ENCODE measurements around the gene ANO1. TPM values are rescaled to one million over a fixed set of nuclear protein-coding genes. Genes with fewer than 3 reads are reported as not detected.

ANO1 gene
- total and polyA plus RNA-seq, 2 of the 8 experiments (the other 6 are each of a cell fraction or from before 2014, with no cell fraction given) = 4.7 to 5.0 TPM

DNA sequence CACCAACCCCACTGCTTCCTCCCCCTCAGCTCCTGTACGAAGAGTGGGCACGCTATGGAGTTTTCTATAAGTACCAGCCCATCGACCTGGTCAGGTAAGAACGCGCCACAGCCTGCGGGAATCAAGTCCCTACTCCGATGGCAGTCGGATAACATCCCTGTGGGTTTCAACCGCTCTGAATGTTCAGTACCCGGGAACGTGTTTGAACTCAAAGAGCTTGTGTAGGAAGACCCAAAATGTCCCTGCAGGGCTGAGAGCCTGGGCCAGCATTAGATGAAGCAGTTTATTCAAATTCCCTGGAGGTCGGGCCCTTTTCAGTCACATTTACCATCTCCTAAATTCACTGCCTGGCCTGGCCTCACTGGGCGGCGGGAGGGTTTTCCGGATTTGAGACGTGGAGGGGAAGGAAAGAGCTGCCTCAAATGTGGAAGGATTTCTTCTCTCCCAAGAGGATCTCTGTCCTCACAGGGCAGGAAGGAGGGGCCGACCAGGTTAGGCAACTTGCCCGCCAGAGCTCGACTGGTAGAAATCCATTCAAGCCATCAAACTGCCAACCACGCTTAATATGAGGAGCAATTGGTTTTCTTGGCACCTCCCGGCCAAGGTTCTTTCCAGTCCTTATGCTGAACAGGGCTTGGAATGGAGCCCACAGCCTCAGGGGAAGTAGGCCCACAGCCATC is 46.3 kb downstream of the ANO1 start:
- Histone ChIP-seq H3K79me1 (ENCODE audit: low read depth, low read length) (no peaks in the 10 kb centered on the region), H3K27ac (ENCODE audit: low read depth, low read length) (no peak overlapping the region), H4K8ac (ENCODE audit: extremely low read depth, insufficient read depth, low read length) (no peak overlapping the region), H3K56ac (replicated peaks; ENCODE audit: insufficient read length, low read depth, low read length) (no peak overlapping the region), H3K36me3 (ENCODE audit: control insufficient read depth in 2 of 4, insufficient read depth in 4 of 4, low read length in 3 of 4) (no peaks in the 10 kb centered on the region), H4K5ac (ENCODE audit: insufficient read length, low read depth, low read length) (no peak overlapping the region), H3K23me2 (ENCODE audit: low read depth, low read length) (peaks cover 3% of the 10 kb centered on the region; the same call in 1 of the 2 replicates), H2BK12ac (ENCODE audit: low read depth, low read length) (peak overlapping the region; percentile 50; the same call in 1 of the 2 replicates), H3K9me3 (ENCODE audit: insufficient read depth in 2 of 2, low read depth in 1 of 2, low read length in 1 of 2) (no peaks in the 10 kb centered on the region), H3K79me2 (ENCODE audit: control insufficient read depth in 1 of 2, insufficient read depth in 2 of 2, low read length in 2 of 2) (no peaks in the 10 kb centered on the region), H3K18ac (ENCODE audit: extremely low read depth, low read length) (no peak overlapping the region), H3K27me3 (replicated peaks in 1 of 4; ENCODE audit: control insufficient read depth in 3 of 4, extremely low read depth in 1 of 4, insufficient read depth in 3 of 4, low read length in 3 of 4) (no peaks in the 10 kb centered on the region; a peak in 1 of 7 replicates), H4K91ac (replicated peaks; ENCODE audit: insufficient read length, low read length) (no peak overlapping the region), H3K4me3 (ENCODE audit: extremely low read depth in 1 of 4, insufficient read depth in 2 of 4, low read depth in 3 of 4, low read length in 4 of 4) (no peak overlapping the region), H4K20me1 (replicated peaks in 1 of 2; ENCODE audit: control insufficient read depth in 1 of 2, insufficient read depth in 2 of 2, low read length in 2 of 2) (no peaks in the 10 kb centered on the region), H3K9ac (replicated peaks in 1 of 4; ENCODE audit: extremely low read depth in 1 of 4, low read depth in 3 of 4, low read length in 3 of 4) (no peak overlapping the region), H2AK5ac (ENCODE audit: low read depth, low read length) (no peak overlapping the region; the same call in 1 of the 2 replicates), H2AFZ (ENCODE audit: low read length) (no peak overlapping the region), H3K23ac (ENCODE audit: insufficient read length) (no peak overlapping the region), H3K4me1 (replicated peaks in 1 of 4; ENCODE audit: control insufficient read depth in 3 of 4, insufficient read depth in 4 of 4, low read length in 3 of 4) (peaks cover 4 to 26% (median 19%) of the 10 kb centered on the region in 4 experiments), H2BK20ac (ENCODE audit: low read length) (no peak overlapping the region), H2BK15ac (ENCODE audit: low read length) (peak overlapping the region; percentile 88; the same call in 1 of the 2 replicates), H2BK5ac (ENCODE audit: low read depth, low read length) (0 out of 2 replicates have a peak overlapping the region, but pooled peaks have one; percentile 13), H3K14ac (ENCODE audit: insufficient read length) (no peak overlapping the region), H3K4me2 (ENCODE audit: insufficient read depth in 1 of 2, low read depth in 2 of 2, low read length in 2 of 2) (no peak overlapping the region), H3K4ac (replicated peaks; ENCODE audit: insufficient read length, low read depth, low read length) (no peak overlapping the region), H2BK120ac (replicated peaks; ENCODE audit: low read depth, low read length) (no peak overlapping the region)
- 80% methylated on average over 21 of the region's 21 CpGs; no CpG with 5 or more reads in 1 of the 2 experiments for WGBS, 2 experiments (ENCODE audit: extremely low coverage in 1 of 2, insufficient coverage in 1 of 2, insufficient read length in 1 of 2, insufficient replicate concordance in 2 of 2, low coverage in 1 of 2, low lambda C conversion rate in 2 of 2, missing lambda C conversion rate in 1 of 2)
- FAIRE-seq (no peak), DNase-seq (ENCODE audit: low read depth in 1 of 2, low spot score in 2 of 2) (no peak)
- ChIA-PET CTCF (ENCODE audit: partially characterized antibody) (interaction anchor here (0.8 to 3.4 kb wide), 12 partner anchors 13 to 206 kb away, joined by 3 to 14 read pairs (median 4); no protein-coding TSS in a partner anchor), POLR2A (ENCODE audit: partially characterized antibody) (interaction anchor here (1.0 kb wide), 1 partner anchor 18 kb away, joined by 3 read pairs; no protein-coding TSS in a partner anchor)
- no peak for TF ChIP-seq EGR1 (IDR thresholded peaks at IDR 0.05; ENCODE audit: borderline replicate concordance, low read depth, low read length)
- no peak for TF ChIP-seq ZNF274 (IDR thresholded peaks at IDR 0.05; ENCODE audit: borderline replicate concordance, extremely low read depth, low read length)
- TF ChIP-seq POLR2AphosphoS5 (IDR thresholded peaks at IDR 0.05; ENCODE audit: low read depth, low read length) = no peak
- no peak for TF ChIP-seq EZH2 (IDR thresholded peaks at IDR 0.05; ENCODE audit: low read depth, low read length, severe bottlenecking)
- no peak for TF ChIP-seq PHF8 (conservative IDR thresholded peaks at IDR 0.05; ENCODE audit: low read depth, low read length)
- no peak for TF ChIP-seq SIN3A (conservative IDR thresholded peaks at IDR 0.05 in 1 of 2, IDR thresholded peaks at IDR 0.05 in 1 of 2; ENCODE audit: low read depth in 1 of 2, low read length in 2 of 2)
- no peak for TF ChIP-seq KDM5A (IDR thresholded peaks at IDR 0.05; ENCODE audit: low read length)
- no peak for TF ChIP-seq NRF1 (IDR thresholded peaks at IDR 0.05; ENCODE audit: low read depth, low read length)
- no peak for TF ChIP-seq MAFK (IDR thresholded peaks at IDR 0.05; ENCODE audit: low read depth, low read length)
- TF ChIP-seq, protein P1, sequence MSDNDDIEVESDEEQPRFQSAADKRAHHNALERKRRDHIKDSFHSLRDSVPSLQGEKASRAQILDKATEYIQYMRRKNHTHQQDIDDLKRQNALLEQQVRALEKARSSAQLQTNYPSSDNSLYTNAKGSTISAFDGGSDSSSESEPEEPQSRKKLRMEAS (IDR thresholded peaks at IDR 0.05) = no peak
- no peak for TF ChIP-seq SIX5 (IDR thresholded peaks at IDR 0.05; ENCODE audit: low read depth, low read length)
- no peak for TF ChIP-seq TEAD4 (IDR thresholded peaks at IDR 0.05; ENCODE audit: low read depth, low read length)
- TF ChIP-seq TBP (IDR thresholded peaks at IDR 0.05; ENCODE audit: low read depth, low read length) = no peak
